Stomach (tissue), 4 donors: ENCODE results near the gene NUP93.

Experiments used
- CTCF ChIP-seq, 7 experiments: fragments of 450-650 bp in 4 of 7; fragments of 200-600 bp in 3 of 7; sonication (generic) in 3 of 7; IDR thresholded peaks; one replicate each; pipeline ENCODE4 v1.5.1; 2016 to 2019; ENCODE audit warnings: antibody characterized with exemption in 7 of 7, control low read depth in 2 of 7, mild to moderate bottlenecking in 1 of 7
- EP300 ChIP-seq: sonication (generic); formaldehyde crosslinking; IDR thresholded peaks from one replicate; pipeline ENCODE4 v1.6.1; 2017; ENCODE audit warnings: antibody characterized with exemption
- POLR2A ChIP-seq, 4 donors: fragments of 450-650 bp; IDR thresholded peaks; one replicate each; pipeline ENCODE4 v1.6.1; 2016; ENCODE audit warnings: antibody characterized with exemption in 4 of 4, control low read depth in 2 of 4, mild to moderate bottlenecking in 1 of 4, moderate library complexity in 1 of 4
- POLR2AphosphoS5 ChIP-seq, 3 donors: sonication (generic); formaldehyde crosslinking; IDR thresholded peaks; one replicate each; pipeline ENCODE4 v1.6.1; 2016; ENCODE audit warnings: antibody characterized with exemption in 3 of 3

- TF ChIP-seq CTCF (IDR thresholded peaks at IDR 0.05) (no peak), POLR2A (IDR thresholded peaks at IDR 0.05) (no peak), POLR2AphosphoS5 (IDR thresholded peaks at IDR 0.05) (no peak), EP300 (no peak)
Observed at GRCh38 chr16:56823081-56823733, 93.3 kb downstream of the NUP93 start.
